D721Med (cell line): ENCODE measurements around the gene RHBDL3.

Experiments used
- DNase-seq: peaks from one replicate; pipeline ENCODE4 v3.0.0; 2011; ENCODE audit warnings: low spot score; ENCODE audit not compliant: insufficient read length
- FAIRE-seq: peaks from 2 replicates; lab custom pipeline; 2011; peaks lifted over from hg19 to GRCh38; lab: Jason Lieb, UNC
- CTCF ChIP-seq: IDR thresholded peaks from 2 replicates; pipeline ENCODE4 v1.5.1; 2012; ENCODE audit warnings: mild to moderate bottlenecking, control low read depth; ENCODE audit not compliant: insufficient read depth; ENCODE audit errors: missing control alignments

The RHBDL3 gene

GRCh38 chr17:32274101-32274500 is 8.5 kb downstream of the RHBDL3 start:
- FAIRE-seq (no peak), DNase-seq (no peak)

GRCh38 chr17:32274643-32275042 is 9.0 kb downstream of the RHBDL3 start:
- FAIRE-seq, result no peak
- peak; percentile 10 for DNase-seq
- no peak for TF ChIP-seq CTCF

More at GRCh38 chr17:32274101-32274500, 8.5 kb downstream of the RHBDL3 start:
- TF ChIP-seq CTCF, result no peak

DNA sequence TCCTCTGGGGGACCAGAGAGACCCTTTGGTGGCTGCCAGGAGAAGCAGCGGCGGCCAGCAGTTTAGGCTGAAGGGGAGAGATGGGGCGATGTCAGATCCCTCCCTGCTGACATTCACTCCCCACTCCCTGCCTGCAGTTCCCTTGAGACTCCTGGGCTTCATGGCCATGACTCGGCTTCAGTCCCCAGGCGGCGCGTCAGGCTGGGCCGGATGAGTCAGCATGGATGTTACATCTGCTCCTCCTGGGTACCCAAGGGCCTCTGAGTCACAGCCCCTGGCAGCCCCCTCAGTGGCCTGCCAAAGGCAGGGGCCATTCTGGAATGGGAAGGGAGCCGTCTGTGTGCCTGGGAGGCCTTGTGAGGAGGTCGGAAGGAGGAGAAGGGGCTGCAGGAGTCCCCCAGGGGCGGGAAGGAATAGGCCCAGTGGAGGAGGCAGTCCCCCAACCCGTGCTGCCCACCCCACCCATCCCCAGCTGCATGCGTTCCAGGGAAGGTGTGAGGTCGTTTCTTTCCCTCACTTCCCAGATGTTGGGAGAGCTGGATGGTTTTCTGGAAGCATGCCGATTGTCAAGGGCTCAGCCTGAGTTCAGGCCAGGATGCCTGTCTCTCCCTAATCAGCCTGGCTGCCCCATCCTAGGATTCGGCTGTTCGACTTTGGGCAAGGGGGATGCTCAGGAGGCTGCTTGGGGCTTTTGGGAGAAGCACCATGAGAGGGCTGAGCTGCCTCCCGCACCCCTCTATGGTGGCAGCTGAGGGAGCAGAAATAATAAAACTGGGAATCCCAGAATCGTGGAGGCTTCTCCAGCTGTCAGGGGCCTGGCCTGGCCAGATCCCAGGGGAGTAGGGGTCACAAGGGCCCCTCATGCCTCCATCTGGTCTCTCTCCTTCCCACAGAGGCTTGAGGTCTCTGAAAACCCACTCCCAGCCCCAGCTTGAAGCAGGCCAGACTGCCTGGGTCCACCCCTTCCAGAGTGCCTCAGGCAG is 9.7 kb downstream of the RHBDL3 start:
- no peak for DNase-seq
- no peak for FAIRE-seq
- TF ChIP-seq CTCF, result no peak

DNA sequence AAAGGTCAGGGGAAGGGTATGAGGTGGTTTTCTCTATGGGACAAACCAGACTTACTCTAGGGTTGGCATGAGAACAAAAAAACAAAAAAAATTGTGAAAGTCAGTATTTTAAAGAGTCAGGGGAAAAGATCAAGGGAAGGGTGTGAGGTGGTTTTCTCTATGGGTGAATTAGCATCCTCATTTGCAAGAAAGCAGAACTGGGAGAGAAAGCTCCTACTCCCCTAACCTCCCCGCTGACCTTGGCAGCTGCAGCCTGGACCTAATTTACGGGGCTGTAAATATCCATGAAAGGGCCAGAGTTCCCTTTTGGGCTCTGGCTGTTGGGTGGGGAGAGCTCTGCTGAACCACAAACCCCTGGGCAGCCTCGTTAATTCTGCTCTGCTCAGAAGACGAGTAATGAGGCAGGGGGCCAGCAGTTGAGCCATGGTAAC is 10.6 kb downstream of the RHBDL3 start:
- no peak for DNase-seq
- TF ChIP-seq CTCF, result no peak
- FAIRE-seq, result no peak

DNA sequence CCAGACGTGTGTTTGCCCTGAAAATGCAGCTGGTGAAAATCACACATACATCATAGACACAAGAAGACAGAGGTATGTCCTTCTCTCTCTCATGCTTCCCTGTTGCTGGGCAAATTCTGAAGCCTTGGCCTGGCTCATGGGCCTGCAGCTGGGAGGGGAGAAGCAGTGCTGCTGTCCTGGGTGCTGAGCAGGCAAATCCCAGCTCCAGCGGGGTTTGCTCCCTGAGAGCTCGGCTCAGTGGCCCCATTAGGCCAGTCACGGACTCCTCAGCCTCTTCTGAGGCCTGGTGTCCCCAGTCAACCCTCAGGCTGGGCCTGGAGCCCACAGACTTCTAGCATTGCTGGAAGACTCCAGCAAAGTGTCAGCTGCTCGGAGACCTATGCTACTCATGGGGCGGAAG is 11.7 kb downstream of the RHBDL3 start:
- FAIRE-seq (no peak), DNase-seq (no peak)

GRCh38 chr17:32278815-32279214 is 13.2 kb downstream of the RHBDL3 start:
- FAIRE-seq (no peak), DNase-seq (no peak)
- TF ChIP-seq CTCF, result no peak

More for the DNA sequence above, 11.7 kb downstream of the RHBDL3 start:
- TF ChIP-seq CTCF, result no peak
